BLaER1 (cell line): Measurements from ENCODE around the gene LAPTM4A.

Source experiments
- H3K27ac ChIP-seq: shearing (Covaris generic); formaldehyde crosslinking; 2 replicates; pipeline ENCODE4 v1.8.1; 2022
- H3K27me3 ChIP-seq: shearing (Covaris generic); formaldehyde crosslinking; 2 replicates; pipeline ENCODE4 v1.8.1; 2022
- H3K36me3 ChIP-seq: shearing (Covaris generic); formaldehyde crosslinking; 2 replicates; pipeline ENCODE4 v1.8.1; 2022
- H3K4me1 ChIP-seq: shearing (Covaris generic); formaldehyde crosslinking; 2 replicates; pipeline ENCODE4 v1.8.1; 2022
- H3K4me2 ChIP-seq: shearing (Covaris generic); formaldehyde crosslinking; 2 replicates; pipeline ENCODE4 v1.8.1; 2022
- H3K4me3 ChIP-seq: shearing (Covaris generic); formaldehyde crosslinking; 2 replicates; pipeline ENCODE4 v1.8.1; 2022
- H3K9ac ChIP-seq: shearing (Covaris generic); formaldehyde crosslinking; 2 replicates; pipeline ENCODE4 v1.8.1; 2022
- H3K9me3 ChIP-seq: shearing (Covaris generic); formaldehyde crosslinking; 2 replicates; pipeline ENCODE4 v1.8.1; 2022
- H4K20me1 ChIP-seq: shearing (Covaris generic); formaldehyde crosslinking; 2 replicates; pipeline ENCODE4 v1.8.1; 2022
- Cebpa-rat ChIP-seq: shearing (Covaris generic); IDR thresholded peaks from 2 replicates; pipeline ENCODE4 v1.8.1; 2022

LAPTM4A gene

GRCh38 chr2:20025065-20025786 is 26.2 kb downstream of the LAPTM4A start:
- no peak overlapping the region for H3K27ac ChIP-seq

GRCh38 chr2:20023688-20024087 is 27.7 kb downstream of the LAPTM4A start:
- H3K27me3 ChIP-seq: no peaks in the 10 kb centered on the region
- H3K4me2 ChIP-seq: no peak overlapping the region
- peaks cover 52% of the 10 kb centered on the region for H3K9me3 ChIP-seq
- no peak overlapping the region for H3K4me3 ChIP-seq
- H3K36me3 ChIP-seq: peaks cover 53% of the 10 kb centered on the region
- no peaks in the 10 kb centered on the region for H4K20me1 ChIP-seq
- no peak for TF ChIP-seq Cebpa-rat
- H3K4me1 ChIP-seq: no peaks in the 10 kb centered on the region
- no peak overlapping the region for H3K9ac ChIP-seq
- no peak overlapping the region for H3K27ac ChIP-seq

More at GRCh38 chr2:20025065-20025786, 26.2 kb downstream of the LAPTM4A start:
- peaks cover 56% of the 10 kb centered on the region for H3K9me3 ChIP-seq
- H3K9ac ChIP-seq: no peak overlapping the region
- H3K4me3 ChIP-seq: no peak overlapping the region
- TF ChIP-seq Cebpa-rat: no peak
- 0 out of 2 replicates have a peak, but pooled peaks cover 6% of the 10 kb centered on the region for H4K20me1 ChIP-seq
- H3K4me1 ChIP-seq: no peaks in the 10 kb centered on the region
- no peak overlapping the region for H3K4me2 ChIP-seq
- H3K27me3 ChIP-seq: no peaks in the 10 kb centered on the region
- H3K36me3 ChIP-seq: peaks cover 65% of the 10 kb centered on the region

- no peaks in the 10 kb centered on the region for H4K20me1 ChIP-seq
- TF ChIP-seq Cebpa-rat: no peak
- H3K36me3 ChIP-seq: peaks cover 32% of the 10 kb centered on the region
- no peaks in the 10 kb centered on the region for H3K27me3 ChIP-seq
- no peak overlapping the region for H3K4me2 ChIP-seq
- H3K4me3 ChIP-seq: no peak overlapping the region
- no peak overlapping the region for H3K27ac ChIP-seq
- peaks cover 39% of the 10 kb centered on the region for H3K9me3 ChIP-seq
- no peak overlapping the region for H3K9ac ChIP-seq
- no peaks in the 10 kb centered on the region for H3K4me1 ChIP-seq
These were observed 29.9 kb downstream of the LAPTM4A start for GRCh38 chr2:20021405-20022009.

DNA sequence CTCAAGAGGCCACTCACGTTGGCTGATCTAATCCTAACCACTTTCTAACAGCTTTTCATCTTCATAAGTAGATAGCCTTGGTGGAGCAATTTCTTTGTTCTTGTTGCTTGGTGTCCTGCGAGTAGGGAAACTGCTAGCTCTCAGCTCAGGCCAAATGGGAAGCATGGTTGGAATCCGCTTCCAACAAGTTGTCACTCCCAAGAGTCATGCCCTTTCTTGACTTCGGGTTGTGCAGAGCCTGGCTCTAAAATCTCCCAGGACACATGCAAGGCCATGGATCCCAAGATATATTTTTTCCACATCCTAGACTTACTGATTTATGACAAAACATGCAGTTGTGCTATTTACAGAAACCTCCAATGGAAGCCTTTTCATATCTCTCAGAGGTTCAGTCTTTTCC is 31.7 kb downstream of the LAPTM4A start:
- Histone ChIP-seq H3K9ac (no peak overlapping the region), H3K4me3 (no peak overlapping the region), H3K4me2 (no peak overlapping the region), H3K27ac (no peak overlapping the region), H3K27me3 (peaks cover 3% of the 10 kb centered on the region), H3K9me3 (peaks cover 41% of the 10 kb centered on the region), H3K4me1 (no peaks in the 10 kb centered on the region), H4K20me1 (no peaks in the 10 kb centered on the region), H3K36me3 (peaks cover 24% of the 10 kb centered on the region)
- TF ChIP-seq Cebpa-rat: no peak

DNA sequence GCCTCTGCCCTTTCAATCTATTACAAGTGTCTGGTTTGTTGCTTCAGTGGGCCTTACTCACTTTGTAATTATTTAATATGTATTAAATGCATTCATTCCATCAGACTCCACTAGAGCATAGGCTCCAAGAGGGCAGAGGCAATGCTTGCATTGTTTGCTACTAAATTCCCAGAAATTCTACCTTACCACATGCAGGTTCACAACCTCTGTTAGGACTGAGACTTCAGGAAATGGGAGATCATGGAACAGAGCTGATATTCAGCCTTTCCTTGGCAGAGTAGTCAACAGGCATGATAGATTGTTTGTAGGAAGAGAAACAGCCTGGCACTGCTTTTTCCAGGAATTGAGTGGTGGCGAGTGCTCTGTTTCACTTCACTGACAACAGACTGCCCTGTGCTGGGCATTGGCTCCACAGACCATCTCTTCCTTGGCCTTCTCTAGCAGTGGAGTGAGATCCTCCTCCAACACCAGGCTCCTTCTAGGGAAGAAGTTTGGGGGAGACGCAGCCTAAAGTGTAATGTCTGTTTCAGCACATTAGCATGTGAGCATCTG is 32.8 kb downstream of the LAPTM4A start:
- peaks cover 24% of the 10 kb centered on the region for H3K36me3 ChIP-seq
- no peak overlapping the region for H3K4me2 ChIP-seq
- peaks cover 52% of the 10 kb centered on the region for H3K9me3 ChIP-seq
- no peak overlapping the region for H3K4me3 ChIP-seq
- no peak overlapping the region for H3K27ac ChIP-seq
- H4K20me1 ChIP-seq: no peaks in the 10 kb centered on the region
- H3K4me1 ChIP-seq: no peaks in the 10 kb centered on the region
- no peak overlapping the region for H3K9ac ChIP-seq
- peaks cover 14% of the 10 kb centered on the region for H3K27me3 ChIP-seq
- TF ChIP-seq Cebpa-rat: no peak

DNA sequence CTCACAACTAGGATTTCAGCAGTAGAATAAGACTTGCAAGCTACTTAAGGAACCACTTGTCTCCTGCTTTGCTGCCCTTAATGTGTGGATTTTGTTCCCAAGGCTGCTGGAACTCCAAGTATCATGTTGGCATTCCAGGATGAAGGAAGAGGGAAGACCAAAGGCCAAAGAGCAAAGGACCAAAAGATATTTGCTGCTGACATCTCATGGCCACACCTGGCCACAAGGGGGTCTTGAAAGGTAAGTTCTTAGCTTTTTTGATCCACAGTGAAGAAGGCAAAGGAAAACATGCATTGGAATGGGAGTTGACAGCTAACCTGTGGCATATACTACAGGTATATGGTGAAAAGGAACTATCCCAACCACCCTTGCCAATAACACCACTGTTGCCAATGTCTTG is 35.1 kb downstream of the LAPTM4A start:
- H3K4me1 ChIP-seq: peaks cover 15% of the 10 kb centered on the region
- peaks cover 37% of the 10 kb centered on the region for H3K27me3 ChIP-seq
- no peak overlapping the region for H3K27ac ChIP-seq
- peaks cover 15% of the 10 kb centered on the region for H3K36me3 ChIP-seq
- H4K20me1 ChIP-seq: 0 out of 2 replicates have a peak, but pooled peaks cover 12% of the 10 kb centered on the region
- H3K4me3 ChIP-seq: no peak overlapping the region
- no peak for TF ChIP-seq Cebpa-rat
- no peak overlapping the region for H3K4me2 ChIP-seq
- H3K9me3 ChIP-seq: peaks cover 40% of the 10 kb centered on the region
- no peak overlapping the region for H3K9ac ChIP-seq

DNA sequence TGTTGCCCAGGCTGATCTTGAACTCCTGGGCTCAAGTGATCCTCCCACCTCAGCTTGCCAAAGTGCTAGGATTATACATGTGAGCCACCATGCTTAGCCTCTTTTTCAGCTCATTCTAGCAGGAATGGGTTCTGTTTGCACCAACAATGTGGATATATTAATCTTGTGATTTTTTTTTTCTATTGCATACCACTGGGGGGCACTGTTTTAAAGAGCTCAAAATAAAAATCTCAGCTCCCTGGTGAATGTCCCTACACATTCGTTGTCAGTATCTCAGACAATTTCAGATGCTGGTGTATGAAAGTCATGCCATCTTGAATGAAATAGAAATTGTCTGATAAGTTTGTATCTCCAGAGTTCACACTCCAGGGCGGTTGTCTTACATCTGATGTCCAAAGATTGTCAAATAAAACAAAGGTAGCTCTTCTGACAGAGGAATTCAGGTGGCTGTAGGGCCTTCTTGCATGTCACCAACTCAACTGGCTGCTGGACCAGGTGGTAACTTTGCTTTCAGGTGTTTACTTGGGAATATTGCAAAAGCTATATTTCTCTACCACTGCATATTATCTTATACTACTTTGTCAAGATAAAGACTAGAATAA is 35.8 kb downstream of the LAPTM4A start:
- no peak overlapping the region for H3K4me3 ChIP-seq
- no peak overlapping the region for H3K9ac ChIP-seq
- no peak overlapping the region for H3K4me2 ChIP-seq
- peaks cover 7% of the 10 kb centered on the region for H3K36me3 ChIP-seq
- H3K9me3 ChIP-seq: peaks cover 33% of the 10 kb centered on the region
- TF ChIP-seq Cebpa-rat: no peak
- peaks cover 15% of the 10 kb centered on the region for H3K4me1 ChIP-seq
- H4K20me1 ChIP-seq: 0 out of 2 replicates have a peak, but pooled peaks cover 12% of the 10 kb centered on the region
- H3K27me3 ChIP-seq: peaks cover 45% of the 10 kb centered on the region
- H3K27ac ChIP-seq: no peak overlapping the region

DNA sequence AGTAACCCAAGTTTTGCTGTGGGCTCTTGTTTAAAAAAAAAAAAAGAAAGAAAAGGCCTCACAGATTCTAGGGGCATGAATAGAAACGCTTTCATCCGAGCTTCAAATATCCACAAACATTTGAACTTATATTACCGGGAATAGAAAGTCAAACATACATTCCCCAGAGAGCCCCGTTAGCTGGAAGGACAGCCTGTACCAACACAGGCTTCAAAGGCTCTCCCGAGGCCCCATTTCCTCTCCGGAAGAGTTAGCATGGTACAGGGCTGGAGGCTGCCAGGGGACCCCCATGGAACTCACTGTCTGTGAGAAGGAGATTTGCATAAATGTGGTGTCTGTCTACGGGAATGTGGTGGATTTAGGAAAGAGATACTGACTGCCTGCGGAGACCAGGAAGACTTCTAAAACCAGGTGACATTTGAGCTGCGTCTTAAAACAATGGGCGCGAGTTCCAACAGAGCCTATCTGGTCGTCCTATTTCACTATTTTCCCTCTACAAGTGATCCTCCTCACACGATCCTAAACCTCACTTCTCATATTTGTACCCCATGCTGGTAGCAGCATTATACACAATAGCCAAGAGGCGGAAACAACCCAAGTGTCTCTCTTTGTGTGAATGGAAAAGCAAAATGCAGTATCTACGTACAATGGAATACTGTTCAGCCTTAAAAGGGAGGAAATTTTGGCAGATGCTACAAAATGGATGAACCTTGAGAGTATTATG is 38.1 kb downstream of the LAPTM4A start:
- TF ChIP-seq Cebpa-rat: no peak
- Histone ChIP-seq H3K27ac (no peak overlapping the region), H3K4me3 (peak overlapping the region; percentile 61), H3K4me2 (peak overlapping the region; percentile 79), H3K9me3 (peaks cover 19% of the 10 kb centered on the region), H4K20me1 (0 out of 2 replicates have a peak, but pooled peaks cover 12% of the 10 kb centered on the region), H3K27me3 (peaks cover 50% of the 10 kb centered on the region), H3K9ac (no peak overlapping the region), H3K36me3 (no peaks in the 10 kb centered on the region), H3K4me1 (peaks cover 15% of the 10 kb centered on the region)

DNA sequence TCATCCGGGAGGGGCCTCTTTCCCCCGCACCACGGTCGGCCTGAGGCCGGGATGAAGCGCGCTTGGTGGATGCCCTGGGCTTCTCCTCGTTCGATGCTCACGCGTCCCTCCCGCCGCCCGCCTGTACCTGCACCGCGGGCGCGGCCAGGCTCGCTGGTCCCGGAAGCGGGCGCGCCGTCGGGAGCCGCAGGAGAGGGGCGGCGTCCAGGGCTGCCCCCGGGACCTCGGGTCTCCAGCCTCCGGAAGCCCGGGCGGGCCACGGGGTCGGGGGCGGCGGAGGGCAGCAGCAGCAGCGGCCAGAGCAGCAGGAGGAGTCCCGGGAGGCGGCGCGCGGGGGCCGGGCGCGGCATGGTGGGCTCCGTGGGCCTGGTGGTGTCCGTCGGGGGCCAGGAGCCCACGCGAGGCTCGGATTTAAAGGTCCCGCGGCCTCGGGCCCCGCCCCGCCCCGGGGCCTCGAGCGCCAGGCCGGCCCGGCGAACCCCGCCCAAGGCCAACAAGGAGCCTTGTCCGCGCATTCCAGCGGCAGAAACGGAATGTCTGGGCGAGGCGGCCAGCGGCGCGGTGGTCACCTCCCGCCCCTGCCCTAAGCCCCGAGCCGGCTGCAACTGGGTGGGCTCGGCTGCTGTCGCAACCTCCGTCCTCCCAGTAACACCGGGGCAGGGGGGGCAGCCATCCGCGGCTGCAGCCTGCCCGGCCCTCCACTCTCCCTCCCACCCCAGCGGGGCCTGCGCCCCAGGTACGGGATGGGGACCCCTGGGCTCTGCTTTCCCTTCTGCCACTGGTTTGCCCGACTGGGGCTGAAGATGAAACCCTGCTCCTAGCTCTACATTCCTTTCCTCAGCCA is 38.9 kb downstream of the LAPTM4A start, which contains the start of gene MATN3:
Gene MATN3 (minus strand): TSS at position 387 of the 844 bp plus-strand sequence. CDS start 37 bp downstream, at position 350.
- Histone ChIP-seq H3K4me1 (peaks cover 15% of the 10 kb centered on the region), H3K9ac (no peak within 1 kb of the TSS), H3K36me3 (no peaks in the 10 kb centered on the region), H3K27ac (no peak within 1 kb of the TSS), H3K9me3 (peaks cover 19% of the 10 kb centered on the region), H3K4me2 (peak within 1 kb of the TSS; percentile 79), H4K20me1 (0 out of 2 replicates have a peak, but pooled peaks cover 12% of the 10 kb centered on the region), H3K4me3 (peak within 1 kb of the TSS; percentile 61), H3K27me3 (peaks cover 50% of the 10 kb centered on the region)
- TF ChIP-seq Cebpa-rat: no peak
